AG04450 (cell line): Measurements from ENCODE around the gene AFF1. TPM values are rescaled to one million over a fixed set of nuclear protein-coding genes. Genes with fewer than 3 reads are reported as not detected.

ENCODE experiments used
- CTCF ChIA-PET: fragments of 300-600, 350-600 bp; formaldehyde crosslinking; extraction: SDS; loops from one replicate; lab custom pipeline; 2022; ENCODE audit warnings: antibody characterized with exemption, inconsistent platforms; lab: Charles Lee
- POLR2A ChIA-PET: fragments of 350-600 bp; formaldehyde crosslinking; extraction: SDS; loops from one replicate; lab custom pipeline; 2021; ENCODE audit warnings: antibody characterized with exemption, inconsistent platforms; lab: Yijun Ruan, JAX
- DNase-seq: peaks from one replicate; pipeline ENCODE4 v3.0.0-alpha.2; 2011; ENCODE audit warnings: low read depth, low spot score
- H3K27ac ChIP-seq: one replicate; pipeline ENCODE4 v1.5.1; 2012; ENCODE audit warnings: low read depth, low read length, control low read depth
- H3K27me3 ChIP-seq: one replicate; pipeline ENCODE4 v1.6.0; 2012; ENCODE audit warnings: low read length; ENCODE audit not compliant: control insufficient read depth, insufficient read depth
- H3K4me3 ChIP-seq: 2 replicates; pipeline ENCODE4 v1.5.1; 2011; ENCODE audit warnings: mild to moderate bottlenecking, low read depth, low read length, control low read depth
- H3K9me3 ChIP-seq: 2 replicates; pipeline ENCODE4 v1.5.1; 2012; ENCODE audit warnings: low read length; ENCODE audit not compliant: control insufficient read depth, insufficient read depth
- polyA plus RNA-seq: library from polyadenylated mRNA; depleted of rRNA; stranded (reverse); fragments of >200 nt; gene quantifications from 2 replicates; pipeline ENCODE4 v1.2.3, GENCODE V29; 2011
- TF ChIP-seq, protein P1 (sequence below): IDR thresholded peaks from 2 replicates; pipeline ENCODE4 v1.5.1; 2011; ENCODE audit warnings: low read depth, low read length, control low read depth, inconsistent platforms

Gene AFF1
- polyA plus RNA-seq, 1 experiment: 17.2 TPM

DNA sequence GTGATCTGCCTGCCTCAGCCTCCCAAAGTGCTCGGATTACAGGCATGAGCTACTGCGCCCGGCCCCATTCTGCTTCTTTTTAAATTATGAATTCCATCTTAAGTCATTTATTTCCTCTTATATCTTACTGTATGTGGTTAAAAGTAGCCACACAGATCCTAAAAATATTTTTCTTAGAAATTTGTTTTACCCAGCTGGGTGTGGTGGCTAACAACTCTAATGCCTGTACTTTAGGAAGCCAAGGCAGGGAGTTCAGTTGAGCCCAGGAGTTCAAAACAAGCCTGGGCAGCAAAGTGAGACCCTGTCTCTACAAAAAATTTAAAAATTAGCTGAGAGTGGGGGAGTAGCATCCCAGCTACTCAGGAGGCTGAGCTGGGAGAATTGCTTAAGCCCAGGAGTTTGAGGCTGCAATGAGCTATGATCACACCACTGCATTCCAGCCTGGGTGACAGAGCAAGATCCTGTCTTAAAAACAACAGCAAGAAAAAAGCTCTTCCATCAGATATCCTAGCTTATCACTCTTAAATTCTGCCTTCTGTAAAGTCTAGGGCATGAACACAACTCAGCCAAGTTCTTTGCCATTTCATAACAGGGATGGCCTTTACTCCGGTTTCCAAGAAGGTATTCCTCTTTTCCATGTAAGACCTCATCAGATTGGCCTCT is 15.1 kb upstream of the AFF1 start:
- no peak for DNase-seq
- Histone ChIP-seq H3K27me3 (no peaks in the 10 kb centered on the region), H3K9me3 (no peaks in the 10 kb centered on the region), H3K4me3 (no peak overlapping the region), H3K27ac (peak overlapping the region; percentile 11)
- TF ChIP-seq, protein P1, sequence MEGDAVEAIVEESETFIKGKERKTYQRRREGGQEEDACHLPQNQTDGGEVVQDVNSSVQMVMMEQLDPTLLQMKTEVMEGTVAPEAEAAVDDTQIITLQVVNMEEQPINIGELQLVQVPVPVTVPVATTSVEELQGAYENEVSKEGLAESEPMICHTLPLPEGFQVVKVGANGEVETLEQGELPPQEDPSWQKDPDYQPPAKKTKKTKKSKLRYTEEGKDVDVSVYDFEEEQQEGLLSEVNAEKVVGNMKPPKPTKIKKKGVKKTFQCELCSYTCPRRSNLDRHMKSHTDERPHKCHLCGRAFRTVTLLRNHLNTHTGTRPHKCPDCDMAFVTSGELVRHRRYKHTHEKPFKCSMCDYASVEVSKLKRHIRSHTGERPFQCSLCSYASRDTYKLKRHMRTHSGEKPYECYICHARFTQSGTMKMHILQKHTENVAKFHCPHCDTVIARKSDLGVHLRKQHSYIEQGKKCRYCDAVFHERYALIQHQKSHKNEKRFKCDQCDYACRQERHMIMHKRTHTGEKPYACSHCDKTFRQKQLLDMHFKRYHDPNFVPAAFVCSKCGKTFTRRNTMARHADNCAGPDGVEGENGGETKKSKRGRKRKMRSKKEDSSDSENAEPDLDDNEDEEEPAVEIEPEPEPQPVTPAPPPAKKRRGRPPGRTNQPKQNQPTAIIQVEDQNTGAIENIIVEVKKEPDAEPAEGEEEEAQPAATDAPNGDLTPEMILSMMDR: no peak
- ChIA-PET CTCF (interaction anchor here (0.7 to 5.7 kb wide), 6 partner anchors 32 to 424 kb away, joined by 3 to 77 read pairs (median 8); no protein-coding TSS in a partner anchor), POLR2A (interaction anchor here (0.6 to 1.0 kb wide), 2 partner anchors 46 to 88 kb away, joined by 3 read pairs; no protein-coding TSS in a partner anchor)

DNA sequence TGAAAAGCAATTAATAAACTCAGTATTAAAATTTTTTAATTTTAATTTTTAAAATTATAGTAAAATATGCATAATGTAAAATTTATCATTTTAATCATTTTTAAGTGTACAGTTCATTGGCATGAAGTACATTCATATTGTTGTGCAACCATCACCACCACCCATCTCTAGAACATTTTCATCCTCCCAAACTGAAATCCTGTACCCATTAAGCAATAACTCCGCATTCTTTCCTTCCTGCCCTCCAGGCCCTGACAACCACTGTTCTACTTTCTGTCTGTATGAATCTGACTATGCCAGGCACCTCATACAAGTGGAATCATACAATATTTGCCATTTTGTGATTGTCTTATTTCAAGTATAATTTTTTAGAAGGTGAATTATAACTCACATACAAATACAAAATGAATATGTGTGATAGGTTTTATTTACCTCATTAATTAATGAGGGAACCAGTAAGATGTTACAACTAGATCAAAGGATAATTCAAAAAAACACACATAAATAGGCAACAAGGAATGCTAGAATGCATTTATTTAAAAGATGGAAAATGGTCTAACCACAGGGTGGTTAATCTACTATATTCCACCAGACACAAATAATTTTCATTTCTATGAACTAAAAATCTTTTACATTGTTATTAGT is 13.1 kb upstream of the AFF1 start:
- no peak overlapping the region for H3K27ac ChIP-seq

DNA sequence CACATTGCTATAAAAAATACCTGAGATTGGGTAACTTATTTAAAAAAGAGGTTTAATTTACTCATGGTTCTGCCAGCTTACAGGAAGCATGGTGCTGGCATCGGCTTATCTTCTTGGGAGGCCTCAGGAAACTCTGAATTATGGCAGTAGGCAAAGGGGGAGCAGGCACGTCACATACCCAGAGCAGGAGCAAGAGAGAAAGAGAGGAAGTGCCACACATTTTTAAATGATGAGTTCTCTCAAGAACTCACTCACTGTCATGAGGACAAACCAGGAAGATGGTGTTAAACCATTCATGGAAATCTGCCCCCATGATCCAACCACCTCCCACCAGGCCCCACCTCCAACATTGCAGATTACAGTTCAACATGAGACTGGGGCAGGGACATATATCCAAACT is 10.0 kb upstream of the AFF1 start:
- Histone ChIP-seq H3K4me3 (no peak overlapping the region), H3K27me3 (no peaks in the 10 kb centered on the region), H3K27ac (peak overlapping the region; percentile 47), H3K9me3 (no peaks in the 10 kb centered on the region)
- ChIA-PET POLR2A (interaction anchor here (0.7 to 1.6 kb wide), 2 partner anchors 10 to 36 kb away, joined by 3 to 4 read pairs; partner anchors contain the start of gene AFF1), CTCF (interaction anchor here (1.0 to 5.7 kb wide), 4 partner anchors 10 to 427 kb away, joined by 3 to 77 read pairs (median 14); partner anchors contain the start of gene AFF1)
- TF ChIP-seq, protein P1: no peak
- DNase-seq: no peak

More for the DNA sequence above, 13.1 kb upstream of the AFF1 start:
- no peaks in the 10 kb centered on the region for H3K27me3 ChIP-seq
- DNase-seq: no peak
- CTCF ChIA-PET: interaction anchor here (0.5 to 5.7 kb wide), 46 partner anchors 12 to 937 kb away, joined by 3 to 77 read pairs (median 6); partner anchors contain the start of genes AFF1 and C4orf36
- H3K4me3 ChIP-seq: no peak overlapping the region
- no peaks in the 10 kb centered on the region for H3K9me3 ChIP-seq
- TF ChIP-seq, protein P1: no peak
- POLR2A ChIA-PET: interaction anchor here (0.6 to 2.0 kb wide), 4 partner anchors 14 to 90 kb away, joined by 3 to 24 read pairs (median 3); no protein-coding TSS in a partner anchor

DNA sequence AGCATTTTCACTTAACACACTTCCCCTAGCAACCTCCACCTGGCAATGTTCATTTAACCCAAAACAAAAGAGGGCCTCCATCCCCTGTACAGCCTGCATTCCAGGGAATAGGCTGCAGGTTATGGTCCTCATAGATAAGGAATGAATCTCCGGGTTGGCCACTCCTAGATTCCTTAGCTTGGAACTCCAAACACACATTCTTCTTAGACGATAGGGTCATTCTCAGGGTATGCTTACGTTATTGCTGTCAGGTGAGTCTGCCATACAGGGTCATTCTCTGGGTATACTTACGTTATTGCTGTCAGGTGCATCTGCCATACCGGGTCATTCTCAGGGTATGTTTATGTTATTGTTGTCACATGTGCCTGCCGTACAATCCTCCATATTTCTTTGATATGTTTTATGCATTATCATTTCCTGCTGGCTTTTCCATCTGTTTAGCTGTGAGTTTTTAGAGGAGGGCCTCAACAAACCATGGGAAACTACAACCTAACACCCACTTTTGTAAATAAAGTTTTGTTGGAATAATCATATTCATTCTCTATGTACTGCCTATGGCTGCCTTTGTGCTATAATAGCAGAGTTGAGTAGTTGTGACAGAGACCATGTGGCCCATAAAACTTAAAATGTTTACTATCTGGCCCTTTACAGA is 8.2 kb upstream of the AFF1 start:
- CTCF ChIA-PET: interaction anchor here (1.0 to 2.3 kb wide), 4 partner anchors 12 to 430 kb away, joined by 3 to 9 read pairs (median 8); no protein-coding TSS in a partner anchor
- H3K27me3 ChIP-seq: no peaks in the 10 kb centered on the region
- DNase-seq: no peak
- TF ChIP-seq, protein P1: no peak
- H3K4me3 ChIP-seq: no peak overlapping the region
- H3K9me3 ChIP-seq: no peaks in the 10 kb centered on the region
- peak overlapping the region; percentile 82 for H3K27ac ChIP-seq
- POLR2A ChIA-PET: interaction anchor here (0.7 to 1.9 kb wide), 3 partner anchors 12 to 80 kb away, joined by 6 to 21 read pairs (median 6); no protein-coding TSS in a partner anchor
